HTR-8/SVneo (cell line): ENCODE measurements around the gene CABLES2.

Source experiments
- DNase-seq: peaks from one replicate; pipeline ENCODE4 v3.0.0; 2011; ENCODE audit warnings: low spot score, mixed read lengths; ENCODE audit not compliant: insufficient read length
- FAIRE-seq: peaks from 2 replicates; lab custom pipeline; 2011; peaks lifted over from hg19 to GRCh38; lab: Jason Lieb, UNC

The CABLES2 gene

GRCh38 chr20:62420846-62421715 is 14.0 kb upstream of the CABLES2 start:
- DNase-seq (no peak), FAIRE-seq (peak; percentile 100)

GRCh38 chr20:62419759-62420158 is 12.7 kb upstream of the CABLES2 start:
- FAIRE-seq (no peak), DNase-seq (no peak)

- peak; percentile 9 for FAIRE-seq
- no peak for DNase-seq
Observed at GRCh38 chr20:62418709-62419487, 11.8 kb upstream of the CABLES2 start.

GRCh38 chr20:62417981-62418708 is 11.1 kb upstream of the CABLES2 start:
- FAIRE-seq: peak; percentile 93
- DNase-seq: no peak

- FAIRE-seq (peak; percentile 13), DNase-seq (no peak)
Observed at GRCh38 chr20:62416651-62417637, 9.9 kb upstream of the CABLES2 start.

- FAIRE-seq (no peak), DNase-seq (no peak)
Observed at GRCh38 chr20:62415354-62416111, 8.4 kb upstream of the CABLES2 start.

GRCh38 chr20:62413896-62414481 is 6.9 kb upstream of the CABLES2 start:
- DNase-seq: no peak
- peak; percentile 93 for FAIRE-seq

GRCh38 chr20:62413025-62413570 is 6.0 kb upstream of the CABLES2 start:
- DNase-seq: no peak
- no peak for FAIRE-seq

GRCh38 chr20:62412194-62413024 is 5.3 kb upstream of the CABLES2 start:
- DNase-seq: no peak
- peak; percentile 81 for FAIRE-seq

GRCh38 chr20:62411479-62412193 is 4.6 kb upstream of the CABLES2 start:
- no peak for DNase-seq

GRCh38 chr20:62410746-62411478 is 3.8 kb upstream of the CABLES2 start:
- DNase-seq: no peak
- peak; percentile 48 for FAIRE-seq

More at GRCh38 chr20:62411479-62412193, 4.6 kb upstream of the CABLES2 start:
- peak; percentile 67 for FAIRE-seq

- peak; percentile 93 for FAIRE-seq
- peak; percentile 81 for DNase-seq
Observed at GRCh38 chr20:62409931-62410745, 3.1 kb upstream of the CABLES2 start.

GRCh38 chr20:62409086-62409853 is 2.2 kb upstream of the CABLES2 start:
- DNase-seq (no peak), FAIRE-seq (no peak)

GRCh38 chr20:62408640-62409039 is 1.6 kb upstream of the CABLES2 start:
- DNase-seq (no peak), FAIRE-seq (no peak)
